AG09319 (cell line): ENCODE results near the gene THAP12.

Experiments used
- DNase-seq: peaks from one replicate; pipeline ENCODE4 v3.0.0-alpha.2; 2010; ENCODE audit warnings: low read depth; ENCODE audit errors: extremely low read depth
- TF ChIP-seq, protein P1 (sequence below): IDR thresholded peaks from 2 replicates; pipeline ENCODE4 v1.5.1; 2011; ENCODE audit warnings: low read depth, mild to moderate bottlenecking, inconsistent platforms, low read length, moderate library complexity

THAP12 gene

DNA sequence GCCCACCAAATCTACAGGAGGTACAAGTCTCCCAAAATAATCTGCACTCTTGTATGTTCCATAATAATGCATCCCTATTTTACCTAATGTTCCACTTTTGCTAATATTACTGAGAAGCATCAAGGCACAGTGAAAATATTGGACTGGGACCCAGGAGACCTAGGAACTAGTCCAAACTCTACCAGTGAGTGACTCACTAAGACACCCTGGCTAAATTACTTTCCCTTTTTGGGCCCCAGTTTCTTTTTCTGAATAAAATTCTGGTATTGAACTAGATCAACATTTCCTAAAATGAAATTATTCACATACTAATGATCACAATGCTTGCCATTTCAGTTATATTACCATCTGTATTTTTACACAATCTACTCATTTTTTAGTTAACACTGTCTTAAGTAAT is 19.6 kb downstream of the THAP12 start:
- DNase-seq, result no peak
- TF ChIP-seq, protein P1, sequence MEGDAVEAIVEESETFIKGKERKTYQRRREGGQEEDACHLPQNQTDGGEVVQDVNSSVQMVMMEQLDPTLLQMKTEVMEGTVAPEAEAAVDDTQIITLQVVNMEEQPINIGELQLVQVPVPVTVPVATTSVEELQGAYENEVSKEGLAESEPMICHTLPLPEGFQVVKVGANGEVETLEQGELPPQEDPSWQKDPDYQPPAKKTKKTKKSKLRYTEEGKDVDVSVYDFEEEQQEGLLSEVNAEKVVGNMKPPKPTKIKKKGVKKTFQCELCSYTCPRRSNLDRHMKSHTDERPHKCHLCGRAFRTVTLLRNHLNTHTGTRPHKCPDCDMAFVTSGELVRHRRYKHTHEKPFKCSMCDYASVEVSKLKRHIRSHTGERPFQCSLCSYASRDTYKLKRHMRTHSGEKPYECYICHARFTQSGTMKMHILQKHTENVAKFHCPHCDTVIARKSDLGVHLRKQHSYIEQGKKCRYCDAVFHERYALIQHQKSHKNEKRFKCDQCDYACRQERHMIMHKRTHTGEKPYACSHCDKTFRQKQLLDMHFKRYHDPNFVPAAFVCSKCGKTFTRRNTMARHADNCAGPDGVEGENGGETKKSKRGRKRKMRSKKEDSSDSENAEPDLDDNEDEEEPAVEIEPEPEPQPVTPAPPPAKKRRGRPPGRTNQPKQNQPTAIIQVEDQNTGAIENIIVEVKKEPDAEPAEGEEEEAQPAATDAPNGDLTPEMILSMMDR, result no peak

DNA sequence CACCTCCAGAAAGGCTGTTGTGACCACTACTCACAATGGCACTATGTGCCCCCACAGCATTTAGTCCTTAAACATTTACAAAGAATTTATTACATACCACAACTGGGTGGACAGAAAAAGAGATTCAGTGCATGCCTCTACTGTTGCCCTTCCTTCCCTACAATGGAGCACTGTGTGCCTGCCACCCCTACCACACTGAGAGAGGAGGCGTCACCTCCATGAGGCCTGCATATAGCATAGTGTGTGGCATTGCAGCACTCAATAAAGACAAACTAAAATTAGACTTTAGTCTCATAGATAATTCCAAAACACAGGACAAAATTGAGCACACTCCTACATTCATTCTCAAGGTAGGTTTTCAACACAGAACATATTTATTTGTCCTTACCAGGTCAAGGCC is 25.8 kb downstream of the THAP12 start:
- TF ChIP-seq, protein P1, result no peak
- no peak for DNase-seq

GRCh38 chr11:76348348-76348747 is 32.6 kb downstream of the THAP12 start:
- TF ChIP-seq, protein P1, result no peak
- no peak for DNase-seq

GRCh38 chr11:76347466-76347865 is 33.5 kb downstream of the THAP12 start:
- DNase-seq, result no peak
- TF ChIP-seq, protein P1, result no peak

DNA sequence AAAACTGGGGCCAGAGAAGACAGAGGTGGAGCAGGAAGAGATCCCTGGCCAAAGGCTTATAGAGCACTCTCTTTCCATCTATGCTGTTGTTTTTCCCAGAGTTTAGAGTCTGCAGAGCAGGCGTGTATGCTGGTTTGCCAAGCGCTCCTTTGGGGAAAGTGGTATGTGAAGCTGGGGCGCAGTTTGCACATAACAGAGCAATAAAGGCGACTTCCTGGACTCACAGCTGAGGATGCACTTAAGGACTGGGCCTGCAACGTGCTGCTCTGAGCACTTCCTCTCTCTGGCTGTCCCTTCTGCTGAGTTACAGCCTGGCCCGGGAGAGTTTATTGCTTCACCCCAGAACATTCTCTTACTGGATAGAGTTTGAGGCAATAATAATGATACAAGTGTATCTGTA is 41.7 kb downstream of the THAP12 start:
- no peak for DNase-seq
- TF ChIP-seq, protein P1, result no peak

GRCh38 chr11:76337923-76338322 is 43.0 kb downstream of the THAP12 start:
- no peak for DNase-seq
- TF ChIP-seq, protein P1, result no peak

DNA sequence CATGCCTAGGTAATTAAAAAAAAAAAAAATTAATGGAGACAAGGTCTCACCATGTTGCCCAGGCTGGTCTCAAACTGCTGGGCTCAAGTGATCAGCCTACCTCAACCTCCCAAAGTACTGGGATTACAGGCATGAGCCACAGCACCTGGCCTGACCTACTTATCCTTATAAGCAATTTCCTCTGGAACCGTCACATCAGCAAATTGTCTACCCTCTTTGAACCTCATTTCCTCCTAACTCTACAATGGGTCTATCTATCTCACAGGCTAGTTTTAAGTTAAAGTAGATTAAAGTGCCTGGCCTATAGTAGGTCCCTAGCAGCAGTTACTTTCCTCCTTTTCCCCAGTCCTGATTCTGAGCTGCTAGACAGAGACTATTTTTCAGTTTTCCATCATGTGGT is 43.5 kb downstream of the THAP12 start:
- DNase-seq, result no peak
- TF ChIP-seq, protein P1, result no peak
